Fibroblast of pulmonary artery (primary cell): ENCODE measurements around the gene TMEM9.

Experiments
- DNase-seq: peaks from one replicate; pipeline ENCODE4 v3.0.0-alpha.2; 2010; ENCODE audit warnings: low read depth
- H3K4me3 ChIP-seq: replicated peaks from 2 replicates; pipeline ENCODE4 v1.5.1; 2011; ENCODE audit warnings: low read depth, mild to moderate bottlenecking, control low read depth, low read length, moderate library complexity
- CTCF ChIP-seq: IDR thresholded peaks from 2 replicates; pipeline ENCODE4 v1.5.1; 2011; ENCODE audit warnings: mild to moderate bottlenecking, control low read depth, low read length, inconsistent platforms; ENCODE audit errors: missing control alignments

The TMEM9 gene

GRCh38 chr1:201146626-201147390, 7.5 kb downstream of the TMEM9 start:
- TF ChIP-seq CTCF: no peak
- DNase-seq: no peak
- no peak overlapping the region for H3K4me3 ChIP-seq

- H3K4me3 ChIP-seq: no peak overlapping the region
- DNase-seq: no peak
- TF ChIP-seq CTCF: no peak
Measured at GRCh38 chr1:201145816-201146215, 8.5 kb downstream of the TMEM9 start.

- no peak overlapping the region for H3K4me3 ChIP-seq
- TF ChIP-seq CTCF: no peak
- no peak for DNase-seq
Measured at GRCh38 chr1:201145132-201145531, 9.1 kb downstream of the TMEM9 start.

GRCh38 chr1:201144701-201145100, 9.6 kb downstream of the TMEM9 start:
- no peak for TF ChIP-seq CTCF
- no peak overlapping the region for H3K4me3 ChIP-seq
- DNase-seq: no peak

- no peak for DNase-seq
- no peak overlapping the region for H3K4me3 ChIP-seq
- TF ChIP-seq CTCF: no peak
Measured at GRCh38 chr1:201143726-201144635, 10.3 kb downstream of the TMEM9 start.

- H3K4me3 ChIP-seq: no peak overlapping the region
- TF ChIP-seq CTCF: no peak
- DNase-seq: no peak
Measured at GRCh38 chr1:201142849-201143725, 11.2 kb downstream of the TMEM9 start.
